Amygdala (tissue), 56 donors: ENCODE results near the gene UNC5C.

Experiments used
- DNase-seq, 56 donors: peaks; one replicate each; lab custom pipeline; 2025; lab: John Stamatoyannopoulos, UW

UNC5C gene

DNA sequence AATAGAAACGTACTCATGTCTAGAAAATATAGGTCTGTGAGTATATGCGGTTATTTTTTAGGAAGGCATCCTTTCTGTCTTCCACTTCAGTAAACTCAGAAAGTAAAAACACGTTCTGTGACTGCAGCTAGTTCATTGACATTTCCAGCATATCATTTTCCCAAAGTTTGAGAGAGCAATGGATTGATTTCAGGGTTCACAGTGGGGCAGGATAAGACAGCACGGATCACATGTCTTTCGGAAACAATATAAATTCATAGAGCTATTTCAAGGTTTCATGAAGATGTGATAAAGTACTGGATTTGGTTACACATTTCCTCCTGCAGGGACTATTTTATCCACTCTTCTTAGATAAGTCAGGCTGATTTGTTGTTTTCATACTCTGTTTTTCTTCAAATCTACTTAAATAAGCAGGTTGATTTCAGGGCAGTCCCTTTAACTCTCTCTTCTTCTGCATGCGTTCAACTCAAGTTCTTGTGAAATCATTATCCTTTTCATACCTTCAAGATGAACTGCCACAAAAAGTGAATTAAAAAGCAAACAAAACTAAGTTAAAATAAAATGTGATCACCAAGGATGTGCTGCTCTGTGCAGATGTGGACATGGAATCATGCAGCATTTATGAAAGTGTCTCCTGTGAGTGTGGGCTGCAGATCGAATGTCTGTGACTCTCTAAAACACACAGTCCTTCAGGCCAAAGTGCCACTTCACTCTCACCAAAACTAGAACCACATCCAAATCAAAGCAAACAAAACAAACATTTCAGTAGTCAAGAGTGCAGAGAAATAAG lies 187.7 kb downstream of the UNC5C start:
- no peak for DNase-seq

DNA sequence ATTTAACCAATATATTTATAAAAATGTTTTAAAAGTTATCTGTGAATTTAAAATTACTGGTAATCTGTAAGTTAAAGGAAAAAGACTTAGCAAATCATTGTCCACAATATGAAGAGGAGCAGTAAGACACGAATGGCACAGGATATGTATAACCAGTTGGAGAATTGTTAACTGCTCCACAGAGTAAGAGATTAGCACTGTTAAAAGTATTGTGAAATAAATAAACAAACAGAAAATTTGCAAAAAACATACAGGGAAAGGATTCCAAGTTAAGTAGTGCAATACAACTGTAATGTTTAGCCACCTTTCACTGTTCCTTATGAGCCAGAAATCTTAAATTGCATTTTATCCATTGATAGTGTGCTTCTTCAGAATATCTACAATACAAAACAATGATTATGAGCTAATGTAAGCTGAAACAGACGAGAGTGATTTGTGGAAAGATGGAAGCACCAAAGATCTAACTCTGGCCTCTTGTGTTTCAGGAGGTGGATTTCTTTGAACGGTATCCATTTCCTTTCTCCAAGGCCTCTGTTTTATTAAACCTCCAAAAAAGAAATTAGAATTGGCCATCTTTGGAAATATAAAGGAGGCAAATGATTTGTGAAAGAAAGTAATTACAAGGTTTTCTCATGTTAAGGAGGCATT lies 188.4 kb downstream of the UNC5C start:
- no peak for DNase-seq

DNA sequence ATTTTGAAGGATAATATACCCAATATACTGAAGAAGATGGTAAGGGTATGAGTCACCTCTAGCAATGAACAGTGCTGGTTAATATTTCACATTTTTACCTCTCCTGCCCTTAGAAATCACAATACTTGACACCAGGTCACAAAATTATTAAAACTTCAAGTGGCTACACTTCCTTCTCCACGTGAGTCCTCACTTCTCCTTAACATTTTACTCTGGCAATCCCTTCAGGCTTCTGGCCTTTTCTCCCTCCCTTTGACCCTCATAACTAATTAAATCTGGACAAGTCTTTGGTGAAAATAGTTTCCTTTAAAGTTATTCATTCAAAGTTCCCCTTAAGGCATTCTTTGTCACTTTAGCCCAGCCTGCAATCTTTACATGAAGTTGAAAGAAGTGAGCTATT lies 190.4 kb downstream of the UNC5C start:
- no peak for DNase-seq

DNA sequence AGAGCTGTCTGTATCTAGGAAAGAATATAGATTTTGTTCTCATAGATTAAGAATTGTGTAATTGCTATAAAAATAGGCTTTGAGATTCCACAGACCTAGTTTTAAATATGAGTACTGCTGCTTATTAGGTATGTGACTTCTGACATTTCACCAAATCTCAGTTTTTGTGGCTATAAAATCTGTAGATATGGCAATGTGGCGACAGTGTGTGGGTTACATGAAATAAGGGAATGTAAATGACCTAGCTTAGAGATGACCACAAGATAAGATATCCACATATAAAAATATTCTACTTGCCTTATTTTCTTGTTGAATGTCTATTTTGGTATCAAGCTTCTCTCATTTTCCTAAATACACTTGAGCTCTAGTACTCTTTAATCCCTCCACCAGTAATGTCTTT lies 193.8 kb downstream of the UNC5C start:
- no peak for DNase-seq

DNA sequence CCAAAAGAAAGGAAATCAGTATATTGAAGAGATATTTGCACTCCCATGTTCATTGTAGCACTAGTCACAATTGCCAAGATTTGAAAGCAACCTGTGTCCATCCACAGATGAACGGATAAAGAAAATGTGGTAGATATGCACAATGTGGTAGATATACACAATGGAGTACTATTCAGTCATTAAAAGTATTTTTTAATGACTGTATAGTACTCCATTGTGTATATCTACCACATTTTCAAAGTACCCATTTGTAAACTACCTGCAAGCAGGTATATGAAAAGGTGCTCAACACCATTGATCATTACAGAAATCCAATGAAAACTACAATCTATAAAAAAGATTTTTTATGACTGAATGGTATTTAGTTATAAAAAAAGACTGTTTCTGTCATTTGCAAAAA lies 200.4 kb downstream of the UNC5C start:
- no peak for DNase-seq

DNA sequence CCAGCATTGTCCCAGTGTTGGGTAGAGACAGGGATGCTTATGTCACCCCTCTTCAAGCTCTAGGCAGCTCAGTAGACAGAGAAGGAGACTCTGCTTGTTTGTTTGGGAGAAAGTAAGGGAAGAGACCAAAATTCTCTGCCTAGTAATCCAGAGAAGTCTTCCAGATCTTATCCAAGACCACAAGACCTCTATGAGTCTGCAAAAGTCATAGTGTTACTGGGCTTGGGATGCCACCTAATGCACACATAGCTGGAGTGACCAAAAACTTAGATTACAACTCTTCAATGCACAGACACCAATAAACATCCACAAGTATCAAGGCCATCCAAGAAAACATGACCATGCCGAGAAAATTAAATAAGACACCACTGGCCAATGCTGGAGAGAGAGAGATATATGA lies 205.5 kb downstream of the UNC5C start:
- DNase-seq, result no peak

DNA sequence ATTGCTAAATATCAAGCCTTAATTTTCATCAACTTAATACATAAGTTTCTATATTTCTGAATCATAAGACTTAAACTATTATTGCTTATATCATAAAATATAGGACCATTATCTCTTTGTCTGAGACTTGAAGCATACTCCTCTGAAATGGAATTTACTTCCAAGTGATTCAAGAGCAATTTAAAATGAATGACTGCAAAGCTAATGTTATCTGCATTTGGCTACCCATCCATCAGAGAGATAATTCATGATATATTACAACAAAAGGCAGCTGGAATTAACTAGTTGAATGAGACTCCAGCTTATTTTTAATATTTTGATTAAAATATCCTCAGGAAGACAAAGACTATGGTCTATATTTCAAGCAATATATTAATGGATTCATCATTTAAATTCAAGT lies 208.6 kb downstream of the UNC5C start:
- DNase-seq, result no peak

DNA sequence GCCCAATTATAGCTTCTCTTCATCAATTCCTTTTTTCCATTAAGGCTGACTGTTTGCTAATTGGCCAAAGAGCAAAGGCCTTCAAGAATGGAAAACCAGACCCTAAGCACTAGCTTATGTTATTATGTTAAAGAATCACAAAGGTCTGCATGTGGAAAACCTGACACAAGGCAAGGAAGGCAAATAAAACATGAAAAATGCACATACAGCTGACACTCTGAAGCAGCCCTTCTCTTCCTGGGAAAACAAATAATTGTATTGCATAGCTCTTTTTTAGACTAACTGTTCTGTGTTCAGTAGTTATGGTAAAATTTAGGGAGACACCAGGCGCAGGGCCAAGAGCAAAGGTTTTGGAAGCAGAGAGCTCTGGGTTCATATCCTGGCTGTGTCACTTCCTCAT lies 223.1 kb downstream of the UNC5C start:
- DNase-seq, result no peak

DNA sequence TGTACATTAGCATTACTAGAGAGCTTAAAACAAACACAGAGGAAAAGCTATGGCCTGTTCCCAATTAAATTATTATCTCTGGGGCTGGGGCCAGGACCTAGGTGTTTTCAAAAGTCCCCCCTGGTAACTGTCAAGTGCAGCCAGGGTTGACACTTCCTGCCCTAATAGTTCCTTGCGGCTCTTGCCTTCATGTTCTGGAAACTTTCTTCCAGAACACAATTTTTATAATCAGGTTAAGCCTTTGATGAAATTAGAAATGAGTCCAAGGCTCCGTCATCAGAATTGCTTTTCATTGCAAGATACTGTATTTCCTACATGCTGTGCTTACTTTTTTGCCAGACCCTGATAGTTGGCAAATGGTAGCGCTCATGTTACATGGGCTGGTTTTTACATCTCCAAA lies 229.6 kb downstream of the UNC5C start:
- no peak for DNase-seq

DNA sequence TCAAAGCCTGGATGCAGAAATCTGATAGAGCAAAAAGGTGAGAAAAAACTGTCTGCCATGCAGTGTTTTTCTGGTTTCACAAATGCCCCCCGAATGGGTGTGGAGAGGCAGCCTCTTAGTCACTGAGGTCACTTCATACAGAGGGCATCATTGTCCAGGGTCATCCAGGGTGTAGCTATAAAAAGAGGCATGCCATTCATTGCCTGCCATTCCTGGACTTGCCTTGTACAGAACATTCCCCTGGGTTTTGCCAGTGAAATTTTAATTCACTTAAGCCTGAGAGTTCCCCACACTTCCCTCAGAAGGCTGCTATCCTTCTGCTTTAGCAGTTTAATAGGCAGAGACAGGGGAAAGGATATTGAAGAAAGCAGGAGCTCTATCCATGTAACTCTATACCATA lies 230.3 kb downstream of the UNC5C start:
- DNase-seq, result no peak

DNA sequence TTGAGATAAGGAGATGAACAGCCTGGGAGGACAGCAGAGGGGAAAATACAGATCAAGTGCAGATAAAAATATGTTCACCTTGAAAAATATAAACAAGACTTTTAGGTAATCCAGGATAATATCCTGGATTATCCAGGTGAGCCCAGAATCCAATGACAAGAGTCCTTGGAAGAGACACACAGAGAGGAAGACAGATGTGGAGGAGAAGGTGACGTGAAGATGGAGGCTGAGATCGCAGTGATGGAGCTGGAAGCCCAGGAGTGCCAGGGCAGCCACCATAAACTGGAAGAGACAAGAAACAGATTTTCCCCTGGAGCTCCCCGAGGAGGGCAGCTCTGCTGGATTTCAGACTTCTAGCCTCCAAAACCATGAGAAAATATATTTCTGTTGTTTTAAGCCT lies 230.7 kb downstream of the UNC5C start:
- DNase-seq, result no peak

DNA sequence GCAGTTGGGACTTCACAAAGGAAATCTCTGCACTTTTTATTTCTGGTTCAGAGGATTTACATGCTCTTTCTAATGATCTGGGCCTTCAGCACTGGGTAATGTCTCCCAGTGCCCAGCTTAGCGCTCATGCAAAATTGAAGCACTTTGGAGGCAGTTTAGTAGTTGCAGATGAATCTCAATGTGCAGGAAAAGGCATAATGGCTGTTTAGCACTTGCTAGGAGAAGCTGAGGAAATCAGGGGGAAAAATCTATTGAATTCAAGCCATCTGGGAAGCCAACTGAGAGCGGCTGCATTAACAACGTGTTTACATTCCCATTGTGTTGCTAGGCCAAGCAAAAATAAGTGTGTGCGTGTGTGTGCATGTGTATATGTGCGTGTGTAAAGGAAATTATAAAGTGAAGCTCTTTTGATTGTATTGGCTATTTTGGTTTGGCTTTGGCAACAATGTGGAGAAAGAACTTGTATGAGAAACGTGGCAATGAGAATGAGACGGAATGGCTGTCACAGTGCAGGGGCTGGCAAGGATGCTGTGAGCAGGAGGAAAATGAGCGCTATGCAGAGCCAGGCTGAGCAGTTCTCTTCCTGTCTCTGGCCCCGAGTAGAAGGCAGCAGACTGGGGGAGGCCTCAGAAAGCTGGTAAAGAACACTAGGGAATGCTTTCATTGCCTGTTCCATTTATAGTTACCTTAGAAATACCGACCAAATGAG lies 231.5 kb downstream of the UNC5C start:
- peak in 9 of 56 donors; percentile 2 to 48 (median 21) for DNase-seq

DNA sequence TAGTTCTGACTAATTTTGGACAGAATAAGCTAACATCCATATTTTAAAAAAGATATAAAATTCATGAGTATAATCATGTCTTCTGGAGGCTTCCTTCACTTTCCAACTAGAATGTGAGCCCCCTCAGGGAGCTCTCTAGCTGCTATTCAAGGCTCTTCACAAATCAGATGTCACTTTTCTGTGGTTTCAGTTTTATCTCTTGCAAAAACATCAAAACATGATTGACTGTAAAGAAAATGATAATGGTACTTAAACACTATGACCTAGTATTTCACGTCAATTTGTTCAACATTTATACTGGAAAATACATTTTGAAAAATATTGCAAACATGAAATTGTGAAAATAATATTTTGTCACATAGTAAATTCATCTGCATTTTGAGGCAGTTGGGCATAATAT lies 234.2 kb downstream of the UNC5C start:
- no peak for DNase-seq

DNA sequence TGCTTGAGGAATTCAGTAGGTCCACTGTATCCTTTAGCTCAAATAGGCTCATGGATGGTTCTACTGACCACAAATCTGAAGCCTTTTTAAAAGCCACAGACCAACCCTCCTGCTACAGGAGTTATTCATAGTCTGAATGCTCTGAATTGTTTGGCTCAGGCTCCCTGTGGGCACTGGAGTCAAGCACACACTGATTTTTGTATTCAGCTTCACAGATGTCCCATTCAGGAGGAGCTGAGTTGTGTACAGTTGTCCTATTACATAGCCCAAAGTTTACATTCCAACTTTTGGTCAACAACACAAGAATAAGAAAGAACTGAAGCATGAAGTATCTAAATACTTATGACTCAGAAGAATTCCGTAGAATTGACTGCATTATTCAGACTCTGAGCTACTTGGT lies 243.9 kb downstream of the UNC5C start:
- peak in 11 of 56 donors; percentile 6 to 42 (median 23) for DNase-seq

DNA sequence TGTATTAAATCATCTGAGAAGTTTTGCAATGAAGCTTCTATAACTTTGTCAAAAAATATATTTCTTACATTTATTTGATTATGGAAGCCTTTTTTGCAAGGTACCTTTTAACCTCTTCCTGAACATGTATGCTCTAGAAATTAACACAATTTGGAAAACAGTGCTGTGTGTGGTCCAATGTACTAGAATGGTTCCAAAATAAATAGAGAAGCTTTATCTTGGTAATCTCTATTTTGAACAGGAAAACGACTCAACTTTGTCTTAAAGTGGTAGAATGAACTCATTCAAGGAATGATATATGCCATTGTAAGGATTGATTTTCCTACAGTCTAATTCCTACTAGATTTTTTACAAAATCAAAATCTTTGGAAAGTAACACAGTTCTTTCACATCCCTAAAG lies 248.5 kb downstream of the UNC5C start:
- DNase-seq, result no peak

DNA sequence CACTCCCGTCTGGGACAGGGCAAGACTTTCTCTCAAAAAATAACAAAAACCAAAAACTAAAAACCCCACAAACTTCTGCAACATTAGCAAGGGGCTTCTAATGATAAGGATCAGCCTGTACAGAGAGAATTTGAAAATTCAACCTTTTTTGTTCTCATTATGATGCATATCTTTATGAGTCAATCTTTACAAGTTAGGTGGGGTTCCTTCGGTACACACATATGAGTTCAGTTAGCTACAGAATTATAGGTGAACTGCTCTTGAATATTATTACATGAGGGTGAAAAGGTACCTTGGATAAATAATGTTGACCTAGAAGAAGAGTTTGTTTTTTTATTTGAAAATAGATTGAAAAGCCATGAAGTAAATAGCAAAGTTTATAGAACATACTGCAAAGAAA lies 252.7 kb downstream of the UNC5C start:
- no peak for DNase-seq

DNA sequence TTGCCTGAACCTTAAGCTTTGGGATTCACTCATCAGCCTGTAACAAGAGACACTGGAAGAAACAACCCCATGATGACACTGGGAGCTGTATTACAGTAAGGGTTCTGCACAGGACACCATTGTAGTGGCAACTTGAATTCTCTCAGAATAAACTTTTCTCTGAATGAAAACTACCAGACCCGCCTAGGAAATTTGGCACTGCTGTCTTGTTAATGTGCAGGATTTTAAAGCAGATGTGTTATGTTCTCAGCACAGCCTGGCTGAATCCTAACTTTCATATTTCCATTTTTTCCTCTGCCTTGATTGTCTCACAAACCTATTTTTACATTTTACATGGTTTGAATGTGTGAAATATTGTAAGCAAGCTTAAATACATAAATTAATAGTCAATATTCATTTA lies 253.6 kb downstream of the UNC5C start:
- no peak for DNase-seq

DNA sequence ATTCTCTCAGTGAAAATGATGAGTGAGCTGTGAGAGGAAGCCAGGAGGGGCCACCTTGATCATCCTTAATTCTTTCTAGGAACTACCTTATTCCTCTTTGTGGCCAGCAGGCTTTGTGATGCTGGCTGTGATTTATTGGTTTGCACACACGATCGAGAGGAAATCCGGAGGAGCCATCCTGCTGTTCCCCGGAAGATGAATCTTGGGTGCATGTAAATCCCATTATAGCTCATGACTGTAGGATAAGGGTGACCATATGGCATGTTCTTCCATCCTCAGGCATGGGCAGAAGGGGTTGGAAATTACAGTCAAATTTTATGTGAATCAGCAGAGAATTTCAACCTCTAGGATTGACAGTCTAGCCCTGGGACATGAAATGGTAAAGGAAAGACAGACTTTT lies 254.5 kb downstream of the UNC5C start:
- no peak for DNase-seq

DNA sequence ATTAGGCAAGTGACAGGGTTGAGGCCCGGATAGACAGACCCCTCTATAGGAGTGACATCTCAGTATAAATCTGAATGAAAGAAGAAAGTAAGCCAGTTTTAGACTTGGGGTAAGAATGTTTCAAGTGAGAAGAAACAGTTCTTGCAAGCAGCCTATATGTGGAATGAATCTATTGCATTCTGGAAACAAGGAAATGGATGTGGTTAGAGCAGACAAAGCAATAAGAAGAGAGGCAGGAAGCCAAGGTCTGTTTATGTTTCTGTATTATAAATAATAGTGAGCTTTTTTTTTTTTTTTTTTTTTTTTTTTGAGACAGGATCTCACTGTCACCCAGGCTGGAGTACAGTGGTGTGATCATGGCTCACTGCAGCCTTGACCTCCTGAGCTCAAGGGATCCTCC lies 255.8 kb downstream of the UNC5C start:
- DNase-seq, result no peak

DNA sequence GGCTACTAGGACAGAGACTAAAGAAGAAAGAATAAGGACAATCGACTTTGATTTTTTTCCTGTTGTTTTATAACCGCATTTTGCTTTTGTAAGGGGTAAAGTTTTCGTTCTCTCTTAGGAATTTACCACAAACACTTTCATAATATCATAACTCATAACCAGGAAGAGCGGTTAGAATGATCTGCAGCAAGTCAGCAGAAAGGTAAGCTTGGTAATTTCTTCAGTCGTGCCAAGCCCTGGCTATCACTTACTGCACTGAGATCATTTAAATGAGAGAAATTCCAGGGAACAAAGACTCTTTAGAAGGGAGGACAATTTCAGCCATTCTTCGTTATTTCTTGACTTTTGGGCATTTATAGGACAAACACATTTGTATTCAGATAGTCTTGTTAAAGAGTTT lies 258.1 kb downstream of the UNC5C start:
- DNase-seq, result no peak

DNA sequence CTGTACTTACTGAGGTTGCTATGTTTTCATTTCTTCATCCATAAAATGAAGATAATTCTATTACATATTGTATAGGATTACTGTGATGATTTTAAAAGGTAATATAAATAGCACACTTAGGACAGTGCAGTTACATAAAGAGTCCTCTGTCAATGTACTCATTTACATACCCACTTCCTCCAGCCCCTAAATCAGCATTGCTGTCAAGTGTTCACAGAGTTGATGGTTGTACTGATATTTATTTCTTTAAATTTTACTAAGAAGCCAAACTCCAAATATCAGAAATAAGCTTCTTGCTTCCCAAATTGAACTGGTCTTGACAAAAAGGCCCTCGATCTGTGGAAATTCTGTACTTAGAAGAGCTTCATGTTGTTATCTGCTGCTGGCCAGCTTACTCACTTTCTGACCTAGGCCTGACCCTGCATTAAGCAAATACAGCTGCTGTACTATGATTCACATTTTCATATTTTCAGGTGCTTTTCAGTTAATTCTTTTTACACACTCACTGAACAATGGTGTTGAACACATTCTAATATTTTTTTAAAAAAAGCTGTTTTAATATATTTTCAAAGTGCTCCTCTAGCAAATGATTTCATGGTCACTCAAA lies 259.6 kb downstream of the UNC5C start:
- no peak for DNase-seq
